Glomerular visceral epithelial cell (primary cell): ENCODE measurements around the gene SEC61A2.
"Not testable (repeated sequence)": the region's sequence is repeated elsewhere in the genome, so short reads cannot be mapped to it uniquely, and the experiment has no call there.

Experiments used
- DNase-seq: peaks from one replicate; pipeline ENCODE4 v3.0.0-alpha.2; 2016; ENCODE audit errors: extremely low spot score

SEC61A2 gene

GRCh38 chr10:12129222-12130111, at the start of gene SEC61A2:
Gene SEC61A2, plus strand, starts transcription at chr10:12129677. Its CDS starts 111 bp downstream, at chr10:12129788.
- DNase-seq, result peak; percentile 96

- no peak for DNase-seq
These were observed 48.0 kb upstream of the SEC61A2 start for GRCh38 chr10:12081470-12081869.

- DNase-seq, result no peak
These were observed 47.5 kb upstream of the SEC61A2 start for GRCh38 chr10:12081879-12082557.

GRCh38 chr10:12088919-12089318, 40.6 kb upstream of the SEC61A2 start:
- DNase-seq, result no peak

- no peak for DNase-seq
These were observed 38.1 kb upstream of the SEC61A2 start for GRCh38 chr10:12091421-12091820.

GRCh38 chr10:12097361-12097760, 32.1 kb upstream of the SEC61A2 start:
- not testable (repeated sequence) for DNase-seq

- DNase-seq, result no peak
These were observed 31.7 kb upstream of the SEC61A2 start for GRCh38 chr10:12097791-12098190.

- DNase-seq, result no peak
These were observed 30.5 kb upstream of the SEC61A2 start for GRCh38 chr10:12098966-12099365.

GRCh38 chr10:12103802-12104201, 25.7 kb upstream of the SEC61A2 start:
- DNase-seq, result no peak

GRCh38 chr10:12107781-12108180, 21.7 kb upstream of the SEC61A2 start:
- no peak for DNase-seq

GRCh38 chr10:12109286-12109685, 20.2 kb upstream of the SEC61A2 start:
- no peak for DNase-seq

GRCh38 chr10:12111528-12111927, 17.9 kb upstream of the SEC61A2 start:
- DNase-seq, result no peak

- no peak for DNase-seq
These were observed 15.8 kb upstream of the SEC61A2 start for GRCh38 chr10:12113627-12114026.

GRCh38 chr10:12121673-12122072, 7.8 kb upstream of the SEC61A2 start:
- no peak for DNase-seq

GRCh38 chr10:12130237-12130872, 878 bp downstream of the SEC61A2 start:
- DNase-seq, result peak; percentile 63

- no peak for DNase-seq
These were observed 6.2 kb downstream of the SEC61A2 start for GRCh38 chr10:12135631-12136030.

GRCh38 chr10:12140038-12140437, 10.6 kb downstream of the SEC61A2 start:
- DNase-seq, result no peak

GRCh38 chr10:12144538-12144937, 15.1 kb downstream of the SEC61A2 start:
- no peak for DNase-seq

GRCh38 chr10:12150163-12150562, 20.7 kb downstream of the SEC61A2 start:
- DNase-seq, result no peak

GRCh38 chr10:12154516-12154915, 25.0 kb downstream of the SEC61A2 start:
- no peak for DNase-seq

GRCh38 chr10:12156367-12157123, 27.1 kb downstream of the SEC61A2 start:
- no peak for DNase-seq

- DNase-seq, result no peak
These were observed 28.6 kb downstream of the SEC61A2 start for GRCh38 chr10:12158111-12158510.
